ENCODE results near the gene MATN4. TPM values are rescaled to one million over a fixed set of nuclear protein-coding genes. Genes with fewer than 3 reads are reported as not detected.

Gene MATN4
- total RNA-seq, 1 experiment from 2014 or later = 0.33 TPM

GRCh38 chr20:45303586-45304463 lies 4.3 kb downstream of the MATN4 start:
- ChIA-PET POLR2A (ENCODE audit: unreplicated experiment) (interaction anchor here (0.6 kb wide), 2 partner anchors 199 to 258 kb away, joined by 6 to 7 read pairs; no protein-coding TSS in a partner anchor), CTCF (interaction anchor here (1.1 kb wide), 1 partner anchor 10 kb away, joined by 5 read pairs; no protein-coding TSS in a partner anchor)
- H4K20me1 ChIP-seq (ENCODE audit: insufficient read depth) = no peaks in the 10 kb centered on the region
- H2AFZ ChIP-seq = no peak overlapping the region
- TF ChIP-seq CTCF (conservative IDR thresholded peaks at IDR 0.05) = no peak
- no peak for TF ChIP-seq EZH2 (IDR thresholded peaks at IDR 0.05; ENCODE audit: low read depth)
- H3F3A ChIP-seq (ENCODE audit: insufficient read depth, low read depth) = no peaks in the 10 kb centered on the region
- intact Hi-C loops (cut with micrococcal nuclease; ENCODE audit: unreplicated experiment) = no loop called here
- H3K9me3 ChIP-seq (ENCODE audit: insufficient read depth, low read depth) = no peaks in the 10 kb centered on the region
- H3K4me1 ChIP-seq (replicated peaks; ENCODE audit: insufficient read depth) = no peaks in the 10 kb centered on the region
- no peak overlapping the region for H3K4me3 ChIP-seq
- no TSS peak for BruUV-seq (replicated peaks)
- no peaks in the 10 kb centered on the region for H3K79me2 ChIP-seq (ENCODE audit: low read depth)
- no peaks in the 10 kb centered on the region for H3K36me3 ChIP-seq (ENCODE audit: low read depth)
- no peak for DNase-seq
- H3K9me2 ChIP-seq (ENCODE audit: insufficient read depth) = no peaks in the 10 kb centered on the region
- H3K27ac ChIP-seq = no peak overlapping the region
- no peaks in the 10 kb centered on the region for H3K27me3 ChIP-seq (ENCODE audit: insufficient read depth, low read depth)
- no peak overlapping the region for H3K4me2 ChIP-seq

- POLR2A ChIA-PET (ENCODE audit: unreplicated experiment) = no interaction called here
- intact Hi-C loops (cut with micrococcal nuclease; ENCODE audit: unreplicated experiment) = no loop called here
- H4K20me1 ChIP-seq (ENCODE audit: insufficient read depth) = no peaks in the 10 kb centered on the region
These were observed 6.3 kb downstream of the MATN4 start for GRCh38 chr20:45301824-45302271.

GRCh38 chr20:45300961-45301360 lies 7.1 kb downstream of the MATN4 start:
- no peaks in the 10 kb centered on the region for H3K9me3 ChIP-seq (ENCODE audit: insufficient read depth, low read depth)
- TF ChIP-seq EZH2 (IDR thresholded peaks at IDR 0.05; ENCODE audit: low read depth) (no peak), CTCF (conservative IDR thresholded peaks at IDR 0.05) (peak; percentile 59)
- no peaks in the 10 kb centered on the region for H3K36me3 ChIP-seq (ENCODE audit: low read depth)
- H3K27me3 ChIP-seq (ENCODE audit: insufficient read depth, low read depth) = no peaks in the 10 kb centered on the region
- no peaks in the 10 kb centered on the region for H3F3A ChIP-seq (ENCODE audit: insufficient read depth, low read depth)
- DNase-seq = peak in 1 of 2 experiments; percentile 30
- ChIA-PET POLR2A (ENCODE audit: unreplicated experiment) (no interaction called here), CTCF (interaction anchor here (0.6 kb wide), 1 partner anchor 18 kb away, joined by 5 read pairs; no protein-coding TSS in a partner anchor)
- no peaks in the 10 kb centered on the region for H3K4me1 ChIP-seq (replicated peaks; ENCODE audit: insufficient read depth)
- intact Hi-C loops (cut with micrococcal nuclease; ENCODE audit: unreplicated experiment) = no loop called here
- no peaks in the 10 kb centered on the region for H3K9me2 ChIP-seq (ENCODE audit: insufficient read depth)
- no peaks in the 10 kb centered on the region for H4K20me1 ChIP-seq (ENCODE audit: insufficient read depth)
- H3K79me2 ChIP-seq (ENCODE audit: low read depth) = no peaks in the 10 kb centered on the region
- H3K27ac ChIP-seq = no peak overlapping the region
- no peak overlapping the region for H3K4me3 ChIP-seq
- H2AFZ ChIP-seq = no peak overlapping the region
- no peak overlapping the region for H3K4me2 ChIP-seq
- no TSS peak for BruUV-seq (replicated peaks)

More at GRCh38 chr20:45301824-45302271, 6.3 kb downstream of the MATN4 start:
- Histone ChIP-seq H3K36me3 (ENCODE audit: low read depth) (no peaks in the 10 kb centered on the region), H3K4me1 (replicated peaks; ENCODE audit: insufficient read depth) (no peaks in the 10 kb centered on the region), H3K9me2 (ENCODE audit: insufficient read depth) (no peaks in the 10 kb centered on the region), H3F3A (ENCODE audit: insufficient read depth, low read depth) (no peaks in the 10 kb centered on the region), H3K79me2 (ENCODE audit: low read depth) (no peaks in the 10 kb centered on the region), H3K4me3 (no peak overlapping the region), H2AFZ (no peak overlapping the region), H3K9me3 (ENCODE audit: insufficient read depth, low read depth) (no peaks in the 10 kb centered on the region), H3K27ac (no peak overlapping the region), H3K4me2 (no peak overlapping the region), H3K27me3 (ENCODE audit: insufficient read depth, low read depth) (no peaks in the 10 kb centered on the region)
- TF ChIP-seq CTCF (conservative IDR thresholded peaks at IDR 0.05) (no peak), EZH2 (IDR thresholded peaks at IDR 0.05; ENCODE audit: low read depth) (no peak)
- CTCF ChIA-PET = interaction anchor here (0.6 to 1.3 kb wide), 7 partner anchors 8 to 532 kb away, joined by 3 to 7 read pairs (median 3); no protein-coding TSS in a partner anchor
- no peak for DNase-seq
- no TSS peak for BruUV-seq (replicated peaks)
